H1 (cell line): Measurements from ENCODE around the gene ANKUB1. TPM values are rescaled to one million over a fixed set of nuclear protein-coding genes. Genes with fewer than 3 reads are reported as not detected.

Experiments
- EZH2 ChIP-seq: fragments of 200-600 bp; sonication (generic); IDR thresholded peaks from 2 replicates; pipeline ENCODE4 v1.7.1; 2012; ENCODE audit warnings: low read depth, mild to moderate bottlenecking, moderate library complexity, low read length, inconsistent platforms; ENCODE audit not compliant: severe bottlenecking
- MAFK ChIP-seq: IDR thresholded peaks from 2 replicates; pipeline ENCODE4 v1.6.1; 2012; ENCODE audit warnings: low read depth, mild to moderate bottlenecking, improper control_type of control experiment, low read length
- SP2 ChIP-seq: IDR thresholded peaks from 2 replicates; pipeline ENCODE4 v1.6.1; 2012; ENCODE audit warnings: mild to moderate bottlenecking, low read length, inconsistent platforms
- polyA plus RNA-seq, 7 experiments: library from polyadenylated mRNA; depleted of rRNA in 3 of 7; stranded (reverse) in 5 of 7; unstranded in 2 of 7; fragments of >200 nt in 5 of 7; fragments of 200-250 nt in 2 of 7; gene quantifications; 1 replicate in 5 of 7; 2 replicates in 1 of 7; 4 replicates in 1 of 7; pipeline versions ENCODE4 v1.2.1 to v1.2.3, GENCODE V29; 2011 to 2013; ENCODE audit warnings: missing spikeins in 2 of 7, mixed read lengths in 2 of 7
- total RNA-seq: library from RNA; stranded (reverse); fragmentation: NEBNext Ultra II Directional; extraction: Animal tissue kit (Norgen Biotek cat#: 25700); gene quantifications from 2 replicates; pipeline ENCODE4 v1.2.1, GENCODE V29; 2021

ANKUB1 gene
- total and polyA plus RNA-seq, 2 of the 8 experiments (the other 6 are each of a cell fraction or from before 2014, with no cell fraction given) = not detected

DNA sequence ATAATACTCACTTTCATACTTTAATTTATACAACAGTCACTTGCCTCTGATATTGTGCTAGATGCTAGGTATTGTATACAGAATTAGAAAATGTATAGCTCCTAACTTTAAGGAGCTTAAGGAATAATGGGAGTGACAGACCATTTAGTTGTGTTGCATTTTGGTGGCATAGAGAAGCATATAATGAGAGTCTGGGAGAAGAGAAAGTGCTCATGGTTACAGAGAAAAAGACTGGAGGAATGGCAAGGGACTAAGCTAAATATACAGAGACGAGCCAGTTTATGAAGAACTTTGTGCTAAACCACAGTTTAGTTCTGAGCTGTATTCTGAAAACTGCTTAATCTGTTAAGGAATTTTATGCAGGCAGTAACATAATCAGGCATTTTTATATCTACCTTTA lies 27.1 kb upstream of the ANKUB1 start (continued):
- TF ChIP-seq MAFK (no peak), SP2 (no peak), EZH2 (no peak)
- TF ChIP-seq, all 59 proteins: peak for 0
